HG02642 (cell line): ENCODE measurements around the gene TMEM198.
A peak's percentile ranks its signal among the peaks of the same experiment; 100 is the strongest.

Experiments used
- ATAC-seq: cut with Tn5 transposase; IDR thresholded peaks from one replicate; pipeline ENCODE4 v1.9.1; 2021; ENCODE audit warnings: mild to moderate bottlenecking; ENCODE audit not compliant: unreplicated experiment, poor library complexity

The TMEM198 gene

DNA sequence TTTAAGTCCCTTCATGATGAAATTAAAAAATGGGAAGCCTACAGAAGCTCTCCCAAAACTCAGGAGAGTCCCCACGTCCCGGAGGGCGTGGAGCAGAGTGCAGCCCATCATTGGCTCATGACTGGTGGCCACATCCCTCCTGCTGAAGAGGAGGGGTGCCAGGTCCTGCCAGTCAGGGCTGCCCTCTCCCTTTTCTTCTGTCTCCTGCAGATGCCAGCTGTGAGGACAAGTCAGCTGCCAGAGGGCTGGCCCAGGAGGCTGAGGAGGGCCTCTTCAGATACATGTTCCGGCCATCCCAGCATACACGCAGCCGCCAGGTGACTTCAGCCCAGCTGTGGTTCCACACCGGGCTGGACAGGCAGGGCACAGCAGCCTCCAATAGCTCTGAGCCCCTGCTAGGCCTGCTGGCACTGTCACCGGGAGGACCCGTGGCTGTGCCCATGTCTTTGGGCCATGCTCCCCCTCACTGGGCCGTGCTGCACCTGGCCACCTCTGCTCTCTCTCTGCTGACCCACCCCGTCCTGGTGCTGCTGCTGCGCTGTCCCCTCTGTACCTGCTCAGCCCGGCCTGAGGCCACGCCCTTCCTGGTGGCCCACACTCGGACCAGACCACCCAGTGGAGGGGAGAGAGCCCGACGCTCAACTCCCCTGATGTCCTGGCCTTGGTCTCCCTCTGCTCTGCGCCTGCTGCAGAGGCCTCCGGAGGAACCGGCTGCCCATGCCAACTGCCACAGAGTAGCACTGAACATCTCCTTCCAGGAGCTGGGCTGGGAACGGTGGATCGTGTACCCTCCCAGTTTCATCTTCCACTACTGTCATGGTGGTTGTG, 30.9 kb downstream of the TMEM198 start:
- ATAC-seq = no peak

DNA sequence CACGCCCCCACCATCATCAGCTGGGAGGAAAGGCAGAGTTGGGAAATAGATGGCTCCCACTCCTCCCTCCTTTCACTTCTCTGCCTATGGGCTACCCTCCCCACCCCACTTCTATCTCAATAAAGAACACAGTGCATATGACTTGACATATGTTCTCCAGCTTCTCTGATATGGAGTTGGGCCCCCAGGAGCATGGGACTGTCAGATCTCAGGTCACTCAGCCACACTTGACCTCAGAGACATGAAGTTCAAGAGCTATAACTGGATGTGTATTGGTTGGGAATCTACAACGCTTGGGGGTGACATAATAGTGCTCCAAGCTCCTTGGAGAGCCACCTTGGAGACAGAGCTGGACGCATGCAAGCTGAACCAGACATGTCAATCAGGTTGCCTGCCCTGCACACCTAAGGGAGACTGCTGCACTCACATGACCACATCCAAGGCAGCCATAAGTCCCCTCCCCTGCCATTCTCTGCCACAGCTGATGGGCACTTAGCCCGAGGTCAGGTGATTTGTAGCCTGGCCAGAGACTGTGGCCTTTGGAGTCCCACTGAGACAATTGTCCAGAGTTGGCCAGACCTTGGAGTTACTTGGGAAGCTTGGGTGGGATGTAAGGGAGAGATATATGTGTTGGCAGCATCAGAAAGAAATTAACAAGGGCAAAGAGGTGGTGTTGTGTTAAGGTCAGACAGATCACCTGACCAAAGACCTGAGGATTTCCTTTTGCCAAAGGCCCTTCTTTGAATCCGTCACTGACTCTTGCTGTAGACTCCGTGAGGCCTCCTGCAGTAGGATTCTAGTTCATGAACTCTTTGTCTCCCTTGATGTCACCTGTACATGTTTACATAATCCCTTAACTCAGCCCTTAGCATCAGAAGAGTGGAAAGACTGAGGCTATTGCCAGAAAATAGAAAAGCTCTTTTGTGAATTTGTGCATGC, 32.0 kb downstream of the TMEM198 start:
- no peak for ATAC-seq

DNA sequence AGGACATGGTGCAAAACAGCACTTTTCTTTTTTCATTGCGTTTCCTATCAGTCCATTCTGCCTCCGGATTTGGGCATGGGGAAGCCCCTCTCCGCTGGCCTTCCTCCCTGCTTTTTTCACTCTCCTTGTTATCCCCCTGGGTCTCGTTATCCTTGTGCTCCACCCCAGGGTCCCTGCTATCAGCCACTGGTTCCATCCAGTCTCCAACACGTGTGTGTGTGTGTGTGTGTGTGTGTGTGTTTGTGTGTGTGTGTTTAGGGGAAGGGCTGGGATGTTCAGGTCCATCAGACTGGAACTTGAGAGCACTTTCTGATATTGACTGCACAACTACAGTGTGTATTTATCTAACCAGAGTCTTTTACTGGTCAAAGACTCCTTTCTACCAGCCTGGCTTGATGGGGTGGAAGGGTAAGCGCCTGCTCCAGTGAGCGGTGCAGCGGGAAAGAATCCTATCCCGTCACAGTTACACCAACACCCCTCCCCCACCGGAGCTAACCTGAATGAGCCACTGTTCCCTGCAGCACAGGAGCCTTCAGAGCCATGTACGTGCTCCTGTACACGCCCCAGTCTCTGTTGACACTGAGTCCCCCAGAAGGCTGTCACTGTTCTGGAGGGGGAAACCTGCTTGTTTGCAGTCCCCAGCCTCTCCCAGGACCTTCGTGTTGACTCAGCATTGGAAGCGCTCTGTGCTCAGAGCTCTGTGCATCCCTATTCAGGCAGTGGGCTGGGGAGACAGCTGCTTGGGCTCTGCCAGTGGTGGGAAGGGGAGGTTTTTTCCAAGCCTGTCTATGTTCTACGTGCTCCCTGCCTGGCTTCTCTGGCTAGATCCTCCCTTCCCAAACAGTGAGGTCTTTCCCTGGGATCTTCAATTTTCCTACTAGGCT, 32.9 kb downstream of the TMEM198 start:
- no peak for ATAC-seq

DNA sequence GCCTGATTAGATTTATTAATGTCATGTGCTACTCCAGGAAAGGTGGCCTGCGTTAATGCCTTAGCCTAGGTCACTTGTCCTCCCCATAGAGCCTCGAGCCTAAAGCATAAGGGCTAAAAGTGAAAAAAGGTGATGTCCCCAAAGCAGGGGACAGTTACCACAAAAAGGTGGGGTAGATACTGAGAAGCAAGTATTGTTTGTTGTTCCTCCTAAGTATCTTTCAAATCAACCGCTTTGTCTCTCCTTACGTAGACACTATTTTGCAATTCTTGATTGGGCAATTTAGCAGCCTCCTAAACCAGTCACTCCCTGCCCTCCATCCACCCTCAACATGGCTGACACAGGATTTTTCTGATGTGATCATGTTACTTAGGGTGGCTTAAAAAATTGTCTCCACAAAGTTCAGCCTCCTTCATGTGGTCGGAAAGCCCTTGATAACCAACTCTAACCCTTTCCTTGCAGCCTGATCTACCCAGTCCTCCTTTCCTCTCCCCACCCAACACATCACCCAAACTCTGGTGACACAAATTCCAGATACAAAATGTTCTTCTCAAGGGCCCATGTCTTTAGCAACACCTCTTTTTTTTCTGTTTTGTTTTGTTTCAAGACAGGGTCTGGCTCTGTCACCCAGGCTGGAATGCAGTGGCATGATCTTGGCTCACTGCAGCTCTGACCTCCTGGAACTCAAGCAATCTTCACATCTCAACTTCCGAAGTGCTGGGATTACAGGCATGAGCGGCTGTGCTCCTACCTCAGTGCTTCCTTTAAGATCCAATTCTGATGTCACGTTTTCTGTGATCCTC, 35.2 kb downstream of the TMEM198 start:
- no peak for ATAC-seq

DNA sequence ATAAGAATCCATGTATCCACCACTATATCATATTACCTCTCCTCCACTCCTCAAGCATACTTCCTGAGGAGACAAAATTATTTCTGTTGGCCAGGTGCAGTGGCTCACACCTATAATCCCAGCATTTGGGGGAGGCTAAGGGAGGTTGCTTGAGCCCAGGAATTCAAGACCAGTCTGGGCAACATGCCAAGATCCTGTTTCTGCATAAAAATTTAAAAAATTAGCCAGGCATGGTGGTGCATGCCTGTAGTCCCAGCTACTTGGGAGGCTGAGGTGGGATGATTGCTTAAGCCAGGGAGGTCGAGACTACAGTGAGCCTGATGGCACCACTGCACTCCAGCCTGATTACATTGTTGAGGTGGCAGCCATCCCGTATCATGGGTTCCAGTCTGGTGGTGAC, 37.5 kb downstream of the TMEM198 start:
- no peak for ATAC-seq

DNA sequence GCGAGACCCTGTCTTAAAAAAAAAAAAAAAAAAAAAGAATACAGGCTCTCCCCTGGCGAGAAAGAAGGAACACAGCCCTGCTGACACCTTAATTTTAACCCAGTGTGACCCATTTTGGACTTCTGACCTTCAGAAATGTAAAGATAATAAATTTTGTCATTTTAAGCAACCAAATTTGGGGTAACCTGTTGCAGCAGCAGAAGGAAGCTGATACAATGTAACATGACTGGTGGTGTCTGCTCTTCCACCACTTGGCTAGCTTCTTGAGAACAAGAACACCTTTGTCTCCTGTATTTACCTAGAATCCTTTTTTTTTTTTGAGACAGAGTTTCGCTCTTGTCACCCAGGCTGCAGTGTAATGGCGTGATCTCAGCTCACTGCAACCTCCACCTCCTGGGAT, 47.3 kb downstream of the TMEM198 start:
- no peak for ATAC-seq

DNA sequence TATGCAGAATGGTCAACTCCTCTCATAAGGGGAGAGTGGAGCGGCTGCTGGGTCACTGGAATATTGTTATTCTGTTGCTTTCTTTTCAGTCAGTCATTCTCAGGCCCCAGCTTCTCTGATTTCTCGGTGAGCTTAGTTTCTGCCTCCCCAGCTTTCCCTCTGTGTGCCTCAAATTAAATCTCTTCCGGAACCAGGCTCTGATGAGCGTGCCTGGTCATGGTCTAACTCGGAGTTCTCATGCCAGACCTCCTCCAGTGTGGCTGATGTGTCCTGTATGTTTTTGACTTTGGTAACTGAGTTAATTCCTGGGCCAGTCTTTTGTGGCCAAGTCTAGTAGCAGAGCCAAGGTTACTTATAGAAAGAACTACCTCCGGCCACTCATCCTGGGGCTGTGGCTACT, 48.9 kb downstream of the TMEM198 start:
- ATAC-seq = no peak

DNA sequence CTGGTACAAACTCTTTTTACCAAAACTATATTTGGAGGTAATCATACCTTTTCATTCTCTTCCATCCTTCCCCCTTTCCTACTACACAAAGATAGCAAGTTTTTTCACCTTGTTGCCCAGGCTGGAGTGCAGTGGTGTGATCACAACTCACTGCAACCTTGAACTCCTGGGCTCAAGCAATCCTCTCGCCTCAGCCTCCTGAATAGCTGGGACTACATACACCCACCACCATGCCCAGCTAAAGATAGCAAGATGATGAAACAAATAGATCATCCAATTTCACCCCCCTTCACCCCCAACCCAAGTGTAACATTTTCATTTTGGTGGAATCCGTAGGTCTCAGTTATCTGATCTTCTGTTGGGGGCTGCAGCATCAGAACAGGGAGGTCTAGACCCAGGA, 49.3 kb downstream of the TMEM198 start:
- ATAC-seq = no peak

DNA sequence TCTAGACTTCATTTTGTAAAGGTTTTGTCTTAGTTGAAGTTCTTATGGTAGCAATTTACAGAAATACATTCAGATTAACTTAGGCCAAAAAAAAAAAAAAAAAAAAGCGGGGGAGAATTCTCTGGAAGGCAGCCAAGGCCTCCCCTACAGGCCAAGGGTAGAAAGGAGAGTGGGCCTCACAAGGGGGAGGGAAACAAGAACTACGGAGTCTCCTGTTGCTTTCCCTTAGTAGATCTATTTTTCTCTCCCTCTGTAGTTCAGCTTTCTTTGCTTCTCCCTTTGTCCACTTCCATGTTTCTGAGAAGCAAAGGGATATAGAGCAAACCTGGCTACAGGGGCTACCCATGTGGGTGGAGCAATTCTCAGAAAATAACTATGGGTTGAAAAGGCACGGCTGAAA, 51.4 kb downstream of the TMEM198 start:
- no peak for ATAC-seq

DNA sequence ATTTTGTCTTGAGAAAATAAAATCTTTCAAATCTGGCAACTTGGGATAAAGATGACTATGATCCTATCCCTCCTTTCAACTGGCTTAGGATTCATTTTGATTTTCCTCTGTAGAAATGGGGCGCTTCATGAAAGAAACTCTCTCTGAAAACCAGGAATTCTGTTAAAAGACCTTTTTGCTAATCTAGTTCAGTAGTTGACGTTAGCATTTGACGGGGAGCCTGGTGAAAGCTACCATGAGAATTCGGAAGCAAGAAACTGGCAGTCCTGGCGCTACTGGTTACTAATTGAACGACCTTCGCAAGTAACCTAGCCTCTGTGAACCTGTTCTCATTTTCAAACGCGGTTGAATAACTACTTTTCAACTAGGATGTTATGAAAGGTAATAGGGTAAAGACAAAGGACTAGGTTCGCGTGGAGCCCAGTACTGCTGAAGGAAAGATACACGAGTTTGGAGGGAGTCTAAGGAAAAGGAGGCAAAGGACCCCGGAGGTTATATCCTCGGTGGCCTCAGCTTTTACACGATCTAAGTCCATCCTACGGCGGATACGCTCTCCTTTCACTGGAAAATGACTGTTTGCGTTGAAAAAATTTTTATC, 53.2 kb downstream of the TMEM198 start:
- peak; percentile 1 for ATAC-seq

DNA sequence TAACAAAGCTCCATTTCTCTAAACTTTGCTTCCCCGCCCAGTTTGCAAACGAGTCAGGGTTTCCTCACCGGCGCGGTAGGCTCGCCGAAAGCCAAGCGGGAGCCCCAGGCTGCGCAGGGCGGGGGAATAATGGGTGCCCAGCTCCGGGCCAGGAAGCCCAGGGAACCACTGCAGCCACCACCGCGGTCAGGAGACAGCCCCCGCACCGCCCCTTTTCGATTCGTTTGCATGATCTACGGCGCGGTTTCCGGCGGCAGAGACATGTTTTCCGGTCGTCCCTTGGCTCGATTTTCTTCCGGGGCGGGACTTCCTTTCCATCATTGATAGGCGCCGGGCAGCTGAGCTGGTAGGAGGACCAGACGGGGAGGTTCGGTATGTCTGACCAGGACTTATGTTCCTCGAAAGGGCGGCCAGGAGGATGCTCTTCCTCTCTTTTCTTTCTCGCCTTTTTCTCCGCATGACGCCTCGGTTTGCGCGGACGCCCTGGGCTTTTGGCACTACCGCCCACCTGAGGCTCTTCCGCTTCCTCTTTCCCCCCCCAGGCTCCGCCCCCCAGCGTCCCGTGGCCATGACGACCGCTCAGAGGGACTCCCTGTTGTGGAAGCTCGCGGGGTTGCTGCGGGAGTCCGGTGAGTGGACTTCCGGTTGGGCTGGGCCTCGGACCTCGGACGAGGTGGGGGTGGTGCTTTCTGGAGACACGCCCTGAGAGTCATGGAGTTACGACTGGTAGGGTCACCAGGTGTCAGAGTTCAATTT, 53.9 kb downstream of the TMEM198 start, which contains the start of gene STK11IP:
STK11IP (plus strand) TSS at position 306 of the 756 bp plus-strand sequence; CDS start at position 569, 263 bp downstream.
- ATAC-seq = peak; percentile 92

DNA sequence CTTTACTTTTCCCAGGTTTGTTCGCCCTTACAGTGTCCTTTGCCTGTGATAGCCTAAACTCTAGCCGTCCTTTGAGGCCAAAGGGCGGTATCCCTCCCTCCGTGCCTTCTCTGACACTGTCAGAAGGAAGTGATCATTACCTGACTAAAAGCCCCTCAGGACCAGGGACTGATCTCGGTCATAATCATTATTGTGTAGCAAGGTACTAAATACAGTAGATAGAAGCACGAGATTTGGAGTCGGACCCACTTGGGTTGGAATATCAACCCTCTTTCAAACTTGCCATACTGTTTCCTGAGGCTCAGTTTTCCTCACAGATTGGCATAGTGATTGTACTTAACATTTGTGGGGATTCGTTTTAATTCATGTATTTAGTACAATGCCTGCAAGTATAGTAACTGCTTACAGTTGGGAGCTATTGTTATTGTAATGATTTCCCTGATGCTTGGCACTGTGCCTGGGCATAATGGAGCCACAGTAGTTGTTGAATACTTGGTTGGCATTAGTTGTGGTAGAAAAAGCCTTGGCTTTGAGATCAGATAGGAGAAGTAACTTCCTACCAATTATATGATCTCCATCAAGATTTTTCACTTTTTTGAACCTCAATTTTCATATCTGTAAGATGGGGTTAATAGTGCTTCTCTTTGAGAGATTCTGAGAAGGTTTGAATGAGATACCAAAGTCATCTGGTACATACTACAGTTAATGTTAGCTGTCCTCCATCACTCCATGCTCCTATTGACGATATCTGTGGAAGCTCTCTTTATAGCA, 54.7 kb downstream of the TMEM198 start:
- no peak for ATAC-seq
